Karpas-422 (cell line): ENCODE results near the gene SLC49A3. TPM values are rescaled to one million over a fixed set of nuclear protein-coding genes. Genes with fewer than 3 reads are reported as not detected.

Experiments
- DNase-seq: peaks from one replicate; pipeline ENCODE4 v3.0.0-alpha.2; 2015
- H2AFZ ChIP-seq: fragments of 200-600 bp; sonication (generic); 2 replicates; pipeline ENCODE4 v1.6.1; 2014; ENCODE audit warnings: antibody characterized with exemption, low read length, mixed read lengths
- H3K27ac ChIP-seq: fragments of 200-600 bp; sonication (generic); 2 replicates; pipeline ENCODE4 v1.5.1; 2014; ENCODE audit warnings: mild to moderate bottlenecking, low read length, moderate library complexity
- H3K27me3 ChIP-seq: fragments of 200-600 bp; sonication (generic); 2 replicates; pipeline ENCODE4 v1.6.1; 2014; ENCODE audit warnings: low read length, mixed read lengths
- H3K36me3 ChIP-seq: fragments of 200-600 bp; sonication (generic); 2 replicates; pipeline ENCODE4 v1.6.1; 2014; ENCODE audit warnings: low read length, mixed read lengths; ENCODE audit not compliant: insufficient read depth
- H3K4me1 ChIP-seq: fragments of 200-600 bp; sonication (generic); 2 replicates; pipeline ENCODE4 v1.6.1; 2014; ENCODE audit warnings: mild to moderate bottlenecking, low read length, mixed read lengths
- H3K4me2 ChIP-seq: fragments of 200-600 bp; sonication (generic); 2 replicates; pipeline ENCODE4 v1.6.1; 2014; ENCODE audit warnings: low read length, low read depth, mild to moderate bottlenecking; ENCODE audit not compliant: poor library complexity, severe bottlenecking
- H3K4me3 ChIP-seq: fragments of 200-600 bp; sonication (generic); 2 replicates; pipeline ENCODE4 v1.5.1; 2014; ENCODE audit warnings: mild to moderate bottlenecking, antibody characterized with exemption, low read length, mixed read lengths
- H3K79me2 ChIP-seq: fragments of 200-600 bp; sonication (generic); 2 replicates; pipeline ENCODE4 v1.6.1; 2014; ENCODE audit warnings: mild to moderate bottlenecking, low read length, mixed read lengths
- H3K9ac ChIP-seq: fragments of 200-600 bp; sonication (generic); 2 replicates; pipeline ENCODE4 v1.6.0; 2014; ENCODE audit warnings: low read length
- H3K9me2 ChIP-seq: fragments of 200-600 bp; sonication (generic), shearing (Covaris generic); replicated peaks from 2 replicates; pipeline ENCODE4 v1.6.0; 2014; ENCODE audit warnings: mild to moderate bottlenecking, low read length, moderate library complexity; ENCODE audit not compliant: insufficient read depth
- H3K9me3 ChIP-seq: fragments of 300-700, 200-600 bp; sonication (generic); 2 replicates; pipeline ENCODE4 v1.6.1; 2014; ENCODE audit warnings: low read length, mixed read lengths
- H4K20me1 ChIP-seq: fragments of 200-600 bp; sonication (generic); 2 replicates; pipeline ENCODE4 v1.6.1; 2014; ENCODE audit warnings: mild to moderate bottlenecking, antibody characterized with exemption, low read length, low read depth; ENCODE audit not compliant: insufficient read depth
- total RNA-seq: library from RNA; depleted of rRNA; stranded (reverse); fragments of >200 nt; shearing (Covaris generic); gene quantifications from 2 replicates; pipeline ENCODE4 v1.2.3, GENCODE V29; 2014; ENCODE audit warnings: low replicate concordance

The SLC49A3 gene
- total RNA-seq, 1 experiment from 2014 or later: not detected

DNA sequence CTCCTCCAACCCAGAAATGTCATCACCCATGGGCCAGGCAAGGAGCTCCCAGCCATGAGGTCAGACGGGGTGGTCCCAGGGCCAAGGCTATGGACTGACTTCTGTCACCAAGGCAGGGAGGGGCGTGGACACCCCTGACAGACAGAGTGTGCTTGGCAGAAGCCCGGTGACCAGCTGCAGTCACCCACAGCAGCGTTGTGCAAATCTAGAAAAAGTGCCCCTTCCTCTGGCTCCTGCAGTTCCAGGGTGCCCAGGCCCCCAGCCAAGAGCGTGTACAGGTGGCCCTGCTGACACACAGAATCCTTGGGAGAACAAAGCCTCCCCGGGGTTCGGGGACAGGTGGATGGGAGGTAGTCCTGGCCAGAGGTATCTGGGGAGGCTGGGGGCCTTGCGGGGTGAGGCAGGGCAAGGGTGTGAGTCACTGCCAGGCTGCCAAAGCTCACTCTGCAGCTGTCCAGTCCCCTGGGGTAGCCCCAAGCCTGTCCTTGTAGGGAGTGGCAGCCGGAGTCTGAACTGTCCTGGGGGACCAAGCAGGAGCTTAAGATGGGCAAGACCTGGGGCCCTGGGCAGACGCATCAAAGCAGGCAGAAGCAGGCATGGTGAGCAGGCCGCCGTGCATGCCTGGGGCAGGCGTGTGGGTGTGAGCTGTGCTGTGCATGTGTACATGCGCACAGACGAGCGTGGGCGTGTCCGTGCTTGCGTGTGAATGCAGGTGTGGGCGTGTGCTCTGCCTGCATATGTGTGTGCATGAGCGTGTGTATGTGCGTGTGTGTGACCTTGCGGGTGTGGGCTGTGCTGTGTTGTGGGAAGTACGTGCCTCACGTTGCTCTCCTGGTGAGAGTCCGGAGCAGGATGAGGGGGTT, 11.3 kb downstream of the SLC49A3 start:
- H3K4me2 ChIP-seq: peak overlapping the region; percentile 98
- DNase-seq: peak; percentile 91
- H3K79me2 ChIP-seq: peaks cover 24% of the 10 kb centered on the region

DNA sequence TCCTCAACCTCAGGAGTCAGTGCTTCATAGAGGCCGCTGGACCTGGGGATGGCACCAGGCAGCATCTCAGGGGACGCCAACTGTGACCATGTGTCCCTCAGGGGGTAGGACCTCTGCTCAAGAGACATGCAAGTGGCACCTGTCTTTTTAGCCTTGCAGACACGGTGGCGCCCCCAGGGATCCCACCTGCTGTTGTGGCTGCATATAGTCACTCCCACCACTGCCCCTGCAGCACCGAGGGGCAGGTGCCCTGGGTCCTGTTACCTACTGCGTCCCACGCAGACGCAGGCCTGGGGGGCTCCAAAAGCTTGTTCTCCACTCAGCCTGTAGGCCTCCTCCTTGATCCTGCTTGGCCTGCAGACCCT, 12.1 kb downstream of the SLC49A3 start:
- Histone ChIP-seq H3K4me1 (peaks cover 53% of the 10 kb centered on the region), H3K9ac (peak overlapping the region; percentile 97), H3K27me3 (no peaks in the 10 kb centered on the region), H3K4me2 (peak overlapping the region; percentile 98), H3K36me3 (peaks cover 15% of the 10 kb centered on the region), H3K27ac (peak overlapping the region; percentile 97), H3K9me3 (no peaks in the 10 kb centered on the region), H3K9me2 (no peaks in the 10 kb centered on the region), H2AFZ (no peak overlapping the region), H4K20me1 (peaks cover 11% of the 10 kb centered on the region; the same call in 1 of the 2 replicates), H3K79me2 (peaks cover 25% of the 10 kb centered on the region), H3K4me3 (peak overlapping the region; percentile 96; the same call in 1 of the 2 replicates)
- DNase-seq: peak; percentile 74

More for the DNA sequence above, 11.3 kb downstream of the SLC49A3 start:
- H3K36me3 ChIP-seq: peaks cover 7% of the 10 kb centered on the region
- H3K9ac ChIP-seq: peak overlapping the region; percentile 55
- H3K4me3 ChIP-seq: peak overlapping the region; percentile 10; the same call in 1 of the 2 replicates
- H3K9me2 ChIP-seq: no peaks in the 10 kb centered on the region
- H3K27me3 ChIP-seq: no peaks in the 10 kb centered on the region
- H3K9me3 ChIP-seq: no peaks in the 10 kb centered on the region
- no peak overlapping the region for H2AFZ ChIP-seq
- H3K4me1 ChIP-seq: peaks cover 52% of the 10 kb centered on the region
- H4K20me1 ChIP-seq: peaks cover 11% of the 10 kb centered on the region; the same call in 1 of the 2 replicates
- H3K27ac ChIP-seq: peak overlapping the region; percentile 97

DNA sequence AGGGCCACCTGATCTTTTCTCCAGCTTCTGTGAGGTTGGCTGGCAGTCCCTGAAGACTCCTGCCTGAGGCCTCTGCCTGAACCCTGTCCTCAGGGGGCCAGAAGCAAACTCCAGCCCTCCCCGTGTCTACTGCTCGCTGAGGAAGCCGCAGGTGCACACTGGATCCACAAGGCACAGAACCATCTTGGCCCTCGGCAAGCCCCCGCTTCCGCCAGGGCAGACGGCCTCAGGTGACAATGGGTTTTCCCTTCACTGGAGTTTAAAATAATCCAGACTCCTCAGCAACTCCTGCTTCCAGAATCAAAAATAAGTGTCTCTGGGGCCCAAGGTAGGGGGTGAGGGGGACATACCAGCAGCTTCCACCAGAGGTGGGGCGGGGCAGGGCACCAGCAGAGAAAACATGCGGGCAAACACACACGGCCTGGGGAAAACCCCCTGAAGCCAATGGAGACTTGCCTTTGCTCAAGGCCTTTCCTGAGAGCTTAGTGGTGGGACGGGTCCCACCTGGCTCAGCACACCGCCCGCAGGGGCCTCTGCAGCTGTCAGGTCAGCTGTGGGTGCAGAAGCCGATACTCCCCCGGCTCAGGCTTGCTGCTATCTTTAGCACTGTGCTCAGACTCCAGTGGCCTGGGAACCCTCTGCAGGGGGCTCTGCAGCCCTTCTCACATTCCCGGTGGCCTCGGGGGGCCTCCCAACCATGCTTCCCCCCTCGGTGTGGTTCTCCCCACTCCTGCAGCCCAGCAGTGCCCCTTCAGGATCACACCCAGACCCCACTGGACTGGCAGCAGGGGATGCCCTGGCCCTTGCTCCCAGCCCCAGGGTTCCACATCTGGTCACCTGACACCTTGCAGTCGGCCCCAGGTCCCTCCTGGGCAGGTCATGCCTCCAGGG, 12.7 kb downstream of the SLC49A3 start:
- H3K4me1 ChIP-seq: peaks cover 53% of the 10 kb centered on the region
- peak; percentile 73 for DNase-seq
- peak overlapping the region; percentile 96; the same call in 1 of the 2 replicates for H3K4me3 ChIP-seq
- H2AFZ ChIP-seq: no peak overlapping the region
- peak overlapping the region; percentile 98 for H3K4me2 ChIP-seq
- peak overlapping the region; percentile 97 for H3K27ac ChIP-seq
- H3K79me2 ChIP-seq: peaks cover 25% of the 10 kb centered on the region
- H3K9ac ChIP-seq: peak overlapping the region; percentile 97
- no peaks in the 10 kb centered on the region for H3K9me2 ChIP-seq
- no peaks in the 10 kb centered on the region for H3K27me3 ChIP-seq
- peaks cover 19% of the 10 kb centered on the region for H3K36me3 ChIP-seq
- H4K20me1 ChIP-seq: peaks cover 11% of the 10 kb centered on the region; the same call in 1 of the 2 replicates
- H3K9me3 ChIP-seq: no peaks in the 10 kb centered on the region

DNA sequence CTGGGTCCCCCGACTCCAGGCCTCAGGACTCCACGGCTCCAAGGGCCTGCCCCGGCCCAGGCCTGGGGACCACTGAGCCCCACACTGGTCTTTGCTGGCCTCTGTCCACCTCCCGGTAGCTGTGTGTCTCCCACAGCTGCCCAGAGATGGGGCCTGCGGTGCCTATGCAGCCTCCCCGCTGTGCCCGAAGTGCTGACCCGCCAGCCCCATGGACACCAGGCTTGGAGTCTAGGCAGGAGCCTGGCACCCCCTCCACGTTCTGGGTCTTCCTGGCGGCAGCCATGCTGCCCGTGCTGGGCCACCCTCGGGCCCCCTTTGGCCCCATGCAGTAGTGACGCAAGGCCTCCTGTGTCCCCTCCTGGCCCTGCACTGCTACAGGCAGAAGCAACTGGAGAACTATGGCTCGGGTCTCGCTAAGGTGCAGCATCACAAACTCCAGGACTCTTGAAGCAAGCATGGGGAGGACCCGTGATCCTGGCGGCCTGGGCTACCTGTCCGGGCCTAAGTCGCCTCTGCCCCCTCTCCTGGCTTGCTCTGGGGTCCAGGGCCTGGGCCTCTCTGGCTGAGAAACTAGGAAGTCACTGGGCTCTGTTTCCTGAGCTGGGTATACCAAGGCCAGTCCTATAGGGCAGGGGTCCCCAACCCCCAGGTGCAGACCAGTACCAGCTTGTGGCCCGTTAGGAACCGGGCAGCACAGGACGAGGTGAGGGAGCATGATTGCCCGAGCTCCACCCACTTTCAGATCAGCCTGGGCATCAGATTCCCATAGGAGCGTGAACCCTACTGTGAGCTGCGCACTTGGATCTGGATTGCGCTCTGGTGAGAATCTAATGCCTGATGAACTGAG, 13.7 kb downstream of the SLC49A3 start:
- peaks cover 11% of the 10 kb centered on the region; the same call in 1 of the 2 replicates for H4K20me1 ChIP-seq
- peaks cover 49% of the 10 kb centered on the region for H3K4me1 ChIP-seq
- H3K4me3 ChIP-seq: peak overlapping the region; percentile 96
- DNase-seq: peak; percentile 65
- H3K9me2 ChIP-seq: no peaks in the 10 kb centered on the region
- H3K4me2 ChIP-seq: peak overlapping the region; percentile 98
- H3K9ac ChIP-seq: peak overlapping the region; percentile 97
- peaks cover 19% of the 10 kb centered on the region for H3K36me3 ChIP-seq
- no peaks in the 10 kb centered on the region for H3K27me3 ChIP-seq
- H3K9me3 ChIP-seq: no peaks in the 10 kb centered on the region
- no peak overlapping the region for H2AFZ ChIP-seq
- peaks cover 25% of the 10 kb centered on the region for H3K79me2 ChIP-seq
- peak overlapping the region; percentile 97 for H3K27ac ChIP-seq

DNA sequence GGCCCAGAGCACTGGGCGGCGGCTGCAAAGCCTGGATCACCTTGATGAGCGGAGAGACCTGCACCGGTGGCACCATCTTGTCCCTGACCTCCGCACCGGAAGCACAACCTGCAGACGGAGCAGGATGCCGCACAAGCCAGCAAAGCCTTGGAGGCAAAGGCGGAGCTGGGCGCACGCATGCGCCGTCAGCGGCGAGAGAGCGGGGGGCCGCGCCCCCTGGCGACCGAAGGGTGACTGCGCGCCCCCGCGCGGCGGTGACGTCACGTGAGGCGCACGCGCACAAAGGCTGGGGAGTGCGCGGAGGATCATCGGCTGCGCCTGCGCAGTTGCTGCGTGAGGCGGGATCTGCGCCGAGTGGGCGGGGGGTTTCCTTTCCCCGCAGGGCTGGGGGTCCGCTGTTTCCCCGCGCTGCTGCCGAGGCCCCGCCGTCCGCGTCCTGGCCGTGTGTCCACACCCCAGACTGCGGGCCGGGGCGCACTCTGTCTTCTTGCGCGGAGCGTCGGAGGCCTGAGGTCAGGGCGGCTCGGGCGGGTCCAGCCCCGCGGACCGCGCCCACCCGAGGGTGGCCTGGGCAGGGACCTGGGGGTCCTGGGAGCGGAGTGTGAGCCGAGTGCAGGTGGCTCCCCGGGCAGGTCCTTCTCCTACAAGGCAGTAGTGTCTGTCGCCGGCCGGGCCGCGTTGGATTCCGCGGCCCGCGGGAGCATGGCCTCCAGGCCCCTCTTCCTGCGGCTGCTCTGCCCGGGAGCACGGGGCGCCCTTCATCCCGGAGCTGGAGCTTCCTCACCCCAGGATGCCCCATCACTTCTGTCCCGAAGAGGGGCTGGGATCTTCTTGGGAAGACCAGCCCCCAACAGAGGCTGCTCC, 14.5 kb downstream of the SLC49A3 start, which contains the start of the genes ATP5ME and MYL5:
TSS of gene ATP5ME (minus strand) at position 105 of the 864 bp plus-strand sequence. CDS start at position 76, 29 bp downstream.
TSS of gene MYL5 (plus strand) at position 371 of the 864 bp plus-strand sequence. CDS start 3,485 bp downstream, outside the sequence.
- Histone ChIP-seq H3K79me2 (peaks cover 25% of the 10 kb centered on the region), H3K36me3 (peaks cover 19% of the 10 kb centered on the region), H3K27me3 (no peaks in the 10 kb centered on the region), H3K4me3 (peak within 1 kb of the TSS; percentile 96), H3K9me2 (no peaks in the 10 kb centered on the region), H3K27ac (peak within 1 kb of the TSS; percentile 97), H3K9me3 (no peaks in the 10 kb centered on the region), H4K20me1 (peaks cover 11% of the 10 kb centered on the region; the same call in 1 of the 2 replicates), H3K4me1 (peaks cover 49% of the 10 kb centered on the region), H3K9ac (peak within 1 kb of the TSS; percentile 97), H2AFZ (peak within 1 kb of the TSS; percentile 46; the same call in 1 of the 2 replicates), H3K4me2 (peak within 1 kb of the TSS; percentile 98)
- DNase-seq: peak; percentile 98

DNA sequence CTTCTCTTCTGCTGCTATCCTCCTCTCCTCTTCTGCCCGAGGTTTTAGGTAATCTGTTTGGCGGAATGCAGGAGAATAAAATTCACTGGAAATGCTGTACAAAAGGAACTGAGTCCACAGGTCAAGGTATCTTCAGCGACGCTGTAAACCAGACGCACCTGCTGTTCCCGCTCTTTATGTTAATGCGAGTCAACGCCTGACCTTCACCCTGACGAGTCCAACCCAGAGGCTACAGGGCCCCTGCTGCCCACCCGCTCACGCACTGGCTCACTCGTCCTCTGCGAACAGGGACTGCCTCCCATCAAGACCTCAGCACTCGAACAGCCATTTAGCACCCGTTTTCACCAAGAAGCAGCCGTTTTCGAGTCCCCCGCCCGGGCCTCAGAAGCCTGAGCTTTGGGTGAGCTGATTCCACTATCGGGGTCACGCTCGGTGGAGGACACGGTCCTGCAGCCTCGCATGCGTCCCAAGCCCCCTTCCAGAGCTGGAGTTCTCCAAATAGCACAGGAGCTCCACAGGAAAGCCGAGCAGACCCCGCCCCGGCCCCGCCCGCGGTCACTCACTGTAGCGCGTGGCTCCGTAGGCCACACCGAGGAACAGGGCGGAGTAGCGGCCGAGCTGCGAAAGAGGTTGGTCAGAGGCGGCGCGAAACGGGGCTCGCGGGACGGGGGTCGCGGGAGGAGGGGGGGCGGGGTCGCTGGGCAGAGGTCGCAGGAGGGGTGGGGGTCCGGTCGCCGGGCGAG, 15.4 kb downstream of the SLC49A3 start:
- Histone ChIP-seq H3K9me2 (no peaks in the 10 kb centered on the region), H3K4me2 (peak overlapping the region; percentile 91), H2AFZ (no peak overlapping the region), H4K20me1 (peaks cover 6% of the 10 kb centered on the region; the same call in 1 of the 2 replicates), H3K4me3 (peak overlapping the region; percentile 96), H3K4me1 (peaks cover 46% of the 10 kb centered on the region), H3K9me3 (no peaks in the 10 kb centered on the region), H3K27ac (peak overlapping the region; percentile 54), H3K27me3 (no peaks in the 10 kb centered on the region), H3K9ac (peak overlapping the region; percentile 97), H3K79me2 (peaks cover 25% of the 10 kb centered on the region), H3K36me3 (peaks cover 19% of the 10 kb centered on the region)
- peak; percentile 48 for DNase-seq
